Measurements from ENCODE around the gene ZNF83.

The ZNF83 gene

DNA sequence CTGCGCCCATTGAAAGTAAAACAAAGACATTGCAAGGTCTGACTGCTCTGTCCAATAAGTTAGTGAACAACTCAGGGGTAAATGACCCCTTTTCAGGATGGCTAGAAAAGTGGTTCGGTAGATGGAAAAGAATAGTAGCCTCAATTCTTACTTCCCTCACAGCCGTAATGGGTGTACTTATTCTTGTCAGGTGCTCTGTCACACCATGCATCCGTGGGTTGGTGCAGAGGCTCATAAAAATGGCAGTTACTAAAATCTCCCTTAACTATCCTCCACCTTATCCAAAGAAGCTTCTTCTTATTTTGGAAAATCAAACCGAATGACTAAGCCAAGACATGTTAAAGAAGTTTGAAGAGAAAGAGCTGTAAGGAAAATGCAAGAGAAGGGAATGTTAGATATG lies 31.4 kb upstream of the ZNF83 start:
- TF ChIP-seq SPI1 (IDR thresholded peaks at IDR 0.05; ENCODE audit: borderline replicate concordance, low read depth) (no peak), GABPA (IDR thresholded peaks at IDR 0.05; ENCODE audit: low read depth) (no peak), POLR2AphosphoS5 (IDR thresholded peaks at IDR 0.05; ENCODE audit: low read depth) (no peak)
- TF ChIP-seq, protein P1, sequence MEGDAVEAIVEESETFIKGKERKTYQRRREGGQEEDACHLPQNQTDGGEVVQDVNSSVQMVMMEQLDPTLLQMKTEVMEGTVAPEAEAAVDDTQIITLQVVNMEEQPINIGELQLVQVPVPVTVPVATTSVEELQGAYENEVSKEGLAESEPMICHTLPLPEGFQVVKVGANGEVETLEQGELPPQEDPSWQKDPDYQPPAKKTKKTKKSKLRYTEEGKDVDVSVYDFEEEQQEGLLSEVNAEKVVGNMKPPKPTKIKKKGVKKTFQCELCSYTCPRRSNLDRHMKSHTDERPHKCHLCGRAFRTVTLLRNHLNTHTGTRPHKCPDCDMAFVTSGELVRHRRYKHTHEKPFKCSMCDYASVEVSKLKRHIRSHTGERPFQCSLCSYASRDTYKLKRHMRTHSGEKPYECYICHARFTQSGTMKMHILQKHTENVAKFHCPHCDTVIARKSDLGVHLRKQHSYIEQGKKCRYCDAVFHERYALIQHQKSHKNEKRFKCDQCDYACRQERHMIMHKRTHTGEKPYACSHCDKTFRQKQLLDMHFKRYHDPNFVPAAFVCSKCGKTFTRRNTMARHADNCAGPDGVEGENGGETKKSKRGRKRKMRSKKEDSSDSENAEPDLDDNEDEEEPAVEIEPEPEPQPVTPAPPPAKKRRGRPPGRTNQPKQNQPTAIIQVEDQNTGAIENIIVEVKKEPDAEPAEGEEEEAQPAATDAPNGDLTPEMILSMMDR (IDR thresholded peaks at IDR 0.05; ENCODE audit: insufficient read depth, low read length): no peak
- TF ChIP-seq, protein P2, sequence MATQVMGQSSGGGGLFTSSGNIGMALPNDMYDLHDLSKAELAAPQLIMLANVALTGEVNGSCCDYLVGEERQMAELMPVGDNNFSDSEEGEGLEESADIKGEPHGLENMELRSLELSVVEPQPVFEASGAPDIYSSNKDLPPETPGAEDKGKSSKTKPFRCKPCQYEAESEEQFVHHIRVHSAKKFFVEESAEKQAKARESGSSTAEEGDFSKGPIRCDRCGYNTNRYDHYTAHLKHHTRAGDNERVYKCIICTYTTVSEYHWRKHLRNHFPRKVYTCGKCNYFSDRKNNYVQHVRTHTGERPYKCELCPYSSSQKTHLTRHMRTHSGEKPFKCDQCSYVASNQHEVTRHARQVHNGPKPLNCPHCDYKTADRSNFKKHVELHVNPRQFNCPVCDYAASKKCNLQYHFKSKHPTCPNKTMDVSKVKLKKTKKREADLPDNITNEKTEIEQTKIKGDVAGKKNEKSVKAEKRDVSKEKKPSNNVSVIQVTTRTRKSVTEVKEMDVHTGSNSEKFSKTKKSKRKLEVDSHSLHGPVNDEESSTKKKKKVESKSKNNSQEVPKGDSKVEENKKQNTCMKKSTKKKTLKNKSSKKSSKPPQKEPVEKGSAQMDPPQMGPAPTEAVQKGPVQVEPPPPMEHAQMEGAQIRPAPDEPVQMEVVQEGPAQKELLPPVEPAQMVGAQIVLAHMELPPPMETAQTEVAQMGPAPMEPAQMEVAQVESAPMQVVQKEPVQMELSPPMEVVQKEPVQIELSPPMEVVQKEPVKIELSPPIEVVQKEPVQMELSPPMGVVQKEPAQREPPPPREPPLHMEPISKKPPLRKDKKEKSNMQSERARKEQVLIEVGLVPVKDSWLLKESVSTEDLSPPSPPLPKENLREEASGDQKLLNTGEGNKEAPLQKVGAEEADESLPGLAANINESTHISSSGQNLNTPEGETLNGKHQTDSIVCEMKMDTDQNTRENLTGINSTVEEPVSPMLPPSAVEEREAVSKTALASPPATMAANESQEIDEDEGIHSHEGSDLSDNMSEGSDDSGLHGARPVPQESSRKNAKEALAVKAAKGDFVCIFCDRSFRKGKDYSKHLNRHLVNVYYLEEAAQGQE (IDR thresholded peaks at IDR 0.05; ENCODE audit: insufficient replicate concordance, low read depth): no peak
- no peak for DNase-seq (ENCODE audit: low read depth in 1 of 2, low spot score in 1 of 2)
- H3K27me3 ChIP-seq (ENCODE audit: insufficient read depth, poor library complexity, severe bottlenecking): no peaks in the 10 kb centered on the region
- H3K4me3 ChIP-seq (replicated peaks; ENCODE audit: insufficient read depth, low read length): no peak overlapping the region
- H3K27ac ChIP-seq (replicated peaks): no peak overlapping the region

DNA sequence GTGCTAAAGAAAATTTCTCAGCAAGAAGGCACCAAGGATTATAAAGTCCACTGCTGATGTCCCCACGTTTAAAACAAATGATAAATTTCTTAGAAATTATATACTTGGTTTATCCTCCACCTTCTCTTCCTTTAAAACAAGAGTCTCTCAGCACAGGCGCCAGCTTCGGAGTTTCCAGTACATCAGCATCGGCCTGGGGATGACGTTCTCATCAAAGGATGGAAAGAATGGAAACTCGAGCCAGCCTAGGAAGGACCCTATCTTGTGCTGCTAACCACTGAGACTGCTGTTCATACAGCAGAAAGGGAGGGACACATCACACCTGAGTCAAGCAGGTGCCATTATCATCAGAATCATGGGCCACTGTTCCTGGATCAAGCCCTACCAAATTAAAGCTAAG lies 29.8 kb upstream of the ZNF83 start:
- no peak overlapping the region for H3K4me3 ChIP-seq (replicated peaks; ENCODE audit: insufficient read depth, low read length)
- TF ChIP-seq SPI1 (IDR thresholded peaks at IDR 0.05; ENCODE audit: borderline replicate concordance, low read depth) (no peak), POLR2AphosphoS5 (IDR thresholded peaks at IDR 0.05; ENCODE audit: low read depth) (no peak), GABPA (IDR thresholded peaks at IDR 0.05; ENCODE audit: low read depth) (no peak)
- TF ChIP-seq, protein P1 (IDR thresholded peaks at IDR 0.05; ENCODE audit: insufficient read depth, low read length): no peak
- TF ChIP-seq, protein P2 (IDR thresholded peaks at IDR 0.05; ENCODE audit: insufficient replicate concordance, low read depth): no peak
- H3K27me3 ChIP-seq (ENCODE audit: insufficient read depth, poor library complexity, severe bottlenecking): no peaks in the 10 kb centered on the region
- DNase-seq (ENCODE audit: low read depth in 1 of 2, low spot score in 1 of 2): no peak
- no peak overlapping the region for H3K27ac ChIP-seq (replicated peaks)

DNA sequence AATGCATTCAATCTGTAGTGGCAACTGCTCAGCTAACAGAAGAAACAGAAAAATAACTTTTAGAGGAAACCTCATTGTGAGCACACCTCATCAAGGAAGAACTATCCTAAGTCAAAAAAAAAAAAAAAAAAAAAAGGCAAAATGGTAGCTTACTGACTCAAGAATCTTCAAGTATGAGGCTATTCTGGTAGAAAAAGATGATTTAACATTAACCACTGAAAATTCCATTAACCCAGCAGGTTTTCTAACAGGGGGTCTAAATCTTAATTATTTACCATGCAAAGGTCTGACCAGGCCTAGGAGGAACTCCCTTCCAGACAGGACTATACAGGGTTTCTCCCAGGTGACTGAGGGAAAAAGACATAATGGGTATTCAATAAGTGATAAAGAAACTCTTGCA lies 28.4 kb upstream of the ZNF83 start:
- no peak for DNase-seq (ENCODE audit: low read depth in 1 of 2, low spot score in 1 of 2)
- H3K27me3 ChIP-seq (ENCODE audit: insufficient read depth, poor library complexity, severe bottlenecking): no peaks in the 10 kb centered on the region
- TF ChIP-seq POLR2AphosphoS5 (IDR thresholded peaks at IDR 0.05; ENCODE audit: low read depth) (no peak), SPI1 (IDR thresholded peaks at IDR 0.05; ENCODE audit: borderline replicate concordance, low read depth) (no peak), GABPA (IDR thresholded peaks at IDR 0.05; ENCODE audit: low read depth) (no peak)
- TF ChIP-seq, protein P2 (IDR thresholded peaks at IDR 0.05; ENCODE audit: insufficient replicate concordance, low read depth): no peak
- TF ChIP-seq, protein P1 (IDR thresholded peaks at IDR 0.05; ENCODE audit: insufficient read depth, low read length): no peak
- no peak overlapping the region for H3K4me3 ChIP-seq (replicated peaks; ENCODE audit: insufficient read depth, low read length)
- H3K27ac ChIP-seq (replicated peaks): no peak overlapping the region
